Stimulated activated CD4-positive, alpha-beta T cell treated with anti-CD3 and anti-CD28 coated beads, Interleukin-2, amount 100 ng/mL, for 48 hours (primary cell): ENCODE measurements around the gene MANEAL.

Source experiments
- DNase-seq, 2 donors: peaks; one replicate each; pipeline ENCODE4 v3.0.0-alpha.2; 2020

Gene MANEAL

DNA sequence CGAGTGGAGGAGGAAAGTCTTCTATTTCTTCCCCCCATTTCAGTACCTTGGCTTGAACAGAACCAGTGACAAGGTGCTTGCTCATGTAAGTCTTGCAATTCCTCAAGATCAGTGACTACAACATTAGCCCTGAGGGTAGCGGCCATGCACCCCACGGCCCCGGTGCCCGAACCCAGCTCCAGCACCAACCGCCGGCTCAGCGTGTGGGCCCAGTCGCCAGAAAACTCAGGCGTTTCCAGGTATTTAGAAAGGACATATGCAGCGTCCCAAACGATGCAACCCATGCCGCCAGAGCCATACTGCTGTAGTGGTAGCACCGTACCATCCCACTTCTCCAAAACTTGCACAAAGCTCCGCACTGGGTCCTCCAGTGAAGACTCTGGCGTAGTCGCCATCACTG is 11.2 kb upstream of the MANEAL start:
- no peak for DNase-seq

DNA sequence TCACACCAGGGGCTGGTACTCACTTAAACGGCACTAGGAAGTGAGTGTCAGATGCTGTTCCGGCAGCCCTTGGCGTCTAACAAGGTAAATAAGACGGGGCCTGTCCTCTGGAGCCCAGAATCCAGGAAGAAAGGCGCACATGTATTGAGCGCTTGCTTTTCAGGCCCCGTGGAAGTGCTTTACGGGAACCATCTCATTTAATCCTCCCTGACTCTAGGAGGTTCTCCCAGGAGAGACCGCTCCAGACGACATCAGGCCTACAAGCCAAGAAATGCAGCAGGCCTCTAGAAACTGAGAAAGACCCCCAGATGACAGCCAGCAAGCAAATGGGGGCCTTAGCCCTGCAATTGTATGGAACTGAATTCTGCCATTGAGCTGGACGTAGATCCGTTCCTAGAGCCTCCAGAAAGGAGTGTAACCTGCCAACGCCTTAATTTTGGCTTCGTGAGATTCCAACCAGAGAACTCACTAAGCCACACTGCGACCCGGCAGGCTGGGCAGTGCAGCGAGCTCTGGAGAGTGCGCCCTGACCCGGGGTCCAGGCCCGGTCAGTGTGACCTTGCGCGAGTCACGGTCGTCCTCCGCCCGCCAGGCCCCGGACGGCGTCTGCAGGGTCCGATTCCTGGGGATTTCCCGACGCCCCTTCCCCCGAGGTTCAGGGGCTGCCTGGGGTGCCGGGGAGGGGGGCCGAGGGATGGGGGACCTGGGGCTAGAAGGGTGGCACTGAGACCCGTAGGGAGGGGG is 532 bp upstream of the MANEAL start:
- DNase-seq = no peak

DNA sequence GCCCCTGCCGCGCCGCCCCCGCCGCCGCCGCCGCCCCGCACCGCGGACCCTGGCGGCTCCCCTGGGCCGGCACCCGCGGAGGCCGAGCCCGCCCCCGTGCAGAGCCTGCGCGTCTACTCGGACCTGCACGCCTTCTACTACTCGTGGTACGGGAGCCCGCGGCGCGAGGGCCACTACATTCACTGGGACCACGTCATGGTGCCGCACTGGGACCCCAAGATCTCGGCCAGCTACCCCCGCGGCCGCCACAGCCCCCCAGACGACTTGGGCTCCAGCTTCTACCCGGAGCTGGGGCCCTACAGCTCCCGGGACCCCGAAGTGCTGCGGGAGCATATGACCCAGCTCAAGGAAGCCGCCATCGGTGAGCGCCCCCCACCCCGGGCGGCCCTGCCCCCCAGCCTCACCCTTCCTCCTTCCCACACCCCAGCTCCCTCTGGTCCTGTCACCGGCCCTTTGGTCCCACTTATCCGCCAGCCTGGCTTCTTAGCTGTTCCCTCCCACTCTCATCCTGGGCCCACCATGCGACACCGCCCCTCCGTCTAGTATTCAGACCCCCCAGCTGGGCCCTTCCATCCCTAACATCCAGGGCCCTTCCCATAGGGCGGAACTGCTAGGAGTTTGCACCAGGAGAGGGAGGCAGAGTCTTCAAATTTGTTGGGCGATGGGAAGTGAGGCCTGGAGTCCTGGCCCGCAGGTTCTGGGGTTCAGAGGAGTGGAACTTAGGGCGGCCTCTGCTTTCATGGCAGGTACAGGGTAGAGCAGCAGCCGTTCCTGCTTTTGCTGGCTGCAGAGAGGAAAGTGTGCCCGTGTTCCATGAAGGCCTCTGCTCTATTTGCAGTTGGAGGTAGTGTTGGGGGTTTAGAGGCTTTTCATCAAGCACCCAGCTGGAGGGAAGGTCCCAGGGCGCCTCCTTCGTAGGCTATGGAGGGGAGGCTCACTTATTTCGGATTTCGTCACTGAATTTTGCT is 1.0 kb downstream of the MANEAL start:
- DNase-seq = no peak

DNA sequence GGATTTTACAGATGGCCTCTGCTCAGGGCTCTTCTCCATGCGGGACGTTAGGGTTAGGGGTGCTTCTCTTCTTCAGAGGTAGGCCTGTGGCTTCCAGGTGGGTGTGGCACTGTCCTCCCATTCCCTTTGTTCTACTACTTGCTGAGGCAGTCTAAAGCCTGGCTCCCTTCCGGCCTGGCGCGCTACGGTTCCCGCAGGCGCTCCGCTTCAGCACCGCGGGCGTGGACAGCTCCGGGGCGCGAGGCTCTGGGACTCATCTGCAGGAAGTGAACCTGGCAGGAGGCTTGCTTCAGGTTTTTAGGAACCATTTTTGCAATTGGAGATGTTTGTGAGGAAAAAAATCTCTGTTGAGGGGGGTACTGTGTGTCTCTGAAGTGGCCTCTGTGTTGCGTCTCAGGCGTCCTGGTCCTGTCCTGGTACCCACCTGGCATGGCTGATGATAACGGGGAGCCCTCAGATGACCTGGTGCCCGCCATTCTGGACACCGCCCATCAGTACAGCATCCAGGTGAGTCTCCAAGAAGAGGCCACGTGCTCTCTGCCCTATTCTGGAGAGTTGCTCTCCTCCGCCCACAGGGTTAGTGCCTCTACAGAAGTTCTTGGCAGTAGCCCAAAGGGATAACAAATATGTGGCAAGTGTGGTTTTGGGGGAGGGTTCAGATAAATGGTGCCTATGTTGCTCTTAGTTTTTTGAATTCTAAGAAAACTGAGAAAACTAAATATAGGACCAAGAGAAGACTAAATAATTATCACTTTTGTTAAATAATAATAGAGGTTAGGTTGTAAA is 1.9 kb downstream of the MANEAL start:
- DNase-seq = peak; percentile 41 to 58

DNA sequence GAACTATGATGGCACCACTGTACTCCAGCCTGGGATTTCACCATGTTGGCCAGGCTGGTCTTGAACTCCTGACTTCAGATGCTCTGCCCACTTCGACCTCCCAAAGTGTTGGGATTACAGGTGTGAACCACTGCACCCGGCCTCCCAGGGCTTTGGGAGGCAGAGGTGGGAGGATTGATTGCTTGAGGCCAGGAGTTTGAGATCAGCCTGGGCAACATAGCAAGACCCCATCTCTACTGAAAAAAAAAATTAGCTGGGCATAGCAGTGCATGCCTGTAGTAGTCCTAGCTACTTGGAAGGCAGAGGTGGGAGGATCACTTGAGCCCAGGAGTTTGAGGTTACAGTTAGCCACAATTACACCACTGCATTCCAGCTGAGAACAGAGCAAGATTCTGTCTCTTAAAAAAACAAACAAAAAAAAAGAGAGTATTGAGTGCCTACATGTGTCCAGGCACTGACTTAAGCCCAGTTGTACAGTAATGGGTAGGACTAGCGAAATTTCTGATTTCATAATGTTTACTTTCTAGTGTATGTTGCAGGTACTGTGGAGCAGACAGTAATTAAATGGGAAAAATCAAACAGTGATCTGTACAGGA is 4.2 kb downstream of the MANEAL start:
- DNase-seq = no peak

DNA sequence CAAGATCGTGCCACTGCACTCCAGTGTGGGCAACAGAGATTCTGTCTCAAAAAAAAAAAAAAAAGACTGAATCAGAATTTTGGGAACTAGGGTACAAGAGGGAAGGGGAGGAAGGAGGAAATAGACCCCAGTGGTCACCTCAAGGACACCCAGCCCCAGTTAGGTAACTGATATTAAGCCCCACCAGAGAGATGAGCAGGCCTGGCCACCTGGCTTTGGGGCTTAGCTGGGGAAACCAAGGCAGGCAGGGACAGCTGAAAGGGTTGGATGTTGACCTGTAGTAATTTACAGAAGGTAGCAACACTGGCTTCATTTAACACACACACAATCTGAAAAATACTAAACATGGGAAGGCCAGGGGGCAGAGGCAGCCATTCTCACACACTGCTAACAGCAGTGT is 8.8 kb downstream of the MANEAL start:
- no peak for DNase-seq

DNA sequence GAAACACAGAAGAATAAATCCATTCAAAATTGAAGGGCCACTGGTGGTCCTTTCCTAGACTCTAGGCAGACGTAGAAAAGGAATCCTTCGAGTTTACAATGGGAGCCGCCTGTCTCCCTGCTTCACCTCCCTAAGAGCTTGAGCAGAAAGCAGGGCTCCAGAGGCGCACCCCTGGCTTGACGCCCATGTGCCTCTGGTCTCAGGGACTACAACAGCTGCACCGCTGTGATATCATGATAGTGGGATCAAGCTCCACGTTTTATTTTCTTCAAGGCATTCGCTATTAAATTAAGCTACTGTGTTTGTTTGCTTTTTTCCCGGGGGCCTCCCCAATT is 13.5 kb downstream of the MANEAL start:
- no peak for DNase-seq

DNA sequence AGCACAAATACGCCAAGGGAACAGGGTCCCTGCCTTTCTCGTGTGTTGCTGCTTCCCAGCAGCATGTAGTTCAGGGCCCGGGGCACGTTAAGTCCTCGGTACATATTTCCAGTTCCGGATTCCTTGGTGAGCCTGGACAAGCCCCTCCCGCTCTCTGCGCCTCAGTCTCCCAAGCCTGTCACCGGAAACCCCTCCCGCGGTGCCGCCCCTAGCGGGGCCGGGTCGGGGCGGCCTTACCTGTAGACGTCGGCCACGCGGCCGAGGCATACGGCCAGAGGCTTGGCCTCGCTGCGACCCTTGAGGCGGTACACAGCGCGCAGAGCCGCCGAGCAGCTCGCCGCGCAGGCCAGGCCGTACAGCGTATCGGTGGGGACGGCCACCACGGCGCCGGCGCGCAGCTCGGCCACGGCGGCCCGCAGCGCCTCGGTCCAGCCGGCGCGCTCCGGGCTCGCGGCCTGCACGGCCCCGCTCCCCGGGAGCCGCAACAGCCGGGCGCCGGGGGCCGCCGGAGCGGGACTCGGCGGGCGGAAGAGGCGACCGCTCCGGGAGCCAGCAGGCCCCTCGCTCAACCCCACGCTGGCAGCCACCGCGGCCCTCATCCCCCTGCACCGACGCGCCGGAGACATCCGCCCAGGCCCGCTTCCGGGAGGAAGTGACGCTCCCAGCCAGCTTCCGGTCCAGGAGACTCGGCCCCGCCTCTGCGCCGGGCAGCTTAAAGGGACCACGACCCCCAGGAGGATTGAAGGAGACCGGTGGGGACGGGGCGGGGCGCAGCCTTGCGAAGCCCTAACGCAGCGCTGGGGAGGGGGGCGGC is 14.1 kb downstream of the MANEAL start, which contains the start of the genes C1orf122 and YRDC:
Gene C1orf122, plus strand, starts transcription at position 236 of the 814 bp plus-strand sequence. CDS start 615 bp downstream, outside the sequence.
Gene YRDC, minus strand, starts transcription at position 654 of the 814 bp plus-strand sequence. Its CDS starts 28 bp downstream, at position 626.
- peak; percentile 90 for DNase-seq

DNA sequence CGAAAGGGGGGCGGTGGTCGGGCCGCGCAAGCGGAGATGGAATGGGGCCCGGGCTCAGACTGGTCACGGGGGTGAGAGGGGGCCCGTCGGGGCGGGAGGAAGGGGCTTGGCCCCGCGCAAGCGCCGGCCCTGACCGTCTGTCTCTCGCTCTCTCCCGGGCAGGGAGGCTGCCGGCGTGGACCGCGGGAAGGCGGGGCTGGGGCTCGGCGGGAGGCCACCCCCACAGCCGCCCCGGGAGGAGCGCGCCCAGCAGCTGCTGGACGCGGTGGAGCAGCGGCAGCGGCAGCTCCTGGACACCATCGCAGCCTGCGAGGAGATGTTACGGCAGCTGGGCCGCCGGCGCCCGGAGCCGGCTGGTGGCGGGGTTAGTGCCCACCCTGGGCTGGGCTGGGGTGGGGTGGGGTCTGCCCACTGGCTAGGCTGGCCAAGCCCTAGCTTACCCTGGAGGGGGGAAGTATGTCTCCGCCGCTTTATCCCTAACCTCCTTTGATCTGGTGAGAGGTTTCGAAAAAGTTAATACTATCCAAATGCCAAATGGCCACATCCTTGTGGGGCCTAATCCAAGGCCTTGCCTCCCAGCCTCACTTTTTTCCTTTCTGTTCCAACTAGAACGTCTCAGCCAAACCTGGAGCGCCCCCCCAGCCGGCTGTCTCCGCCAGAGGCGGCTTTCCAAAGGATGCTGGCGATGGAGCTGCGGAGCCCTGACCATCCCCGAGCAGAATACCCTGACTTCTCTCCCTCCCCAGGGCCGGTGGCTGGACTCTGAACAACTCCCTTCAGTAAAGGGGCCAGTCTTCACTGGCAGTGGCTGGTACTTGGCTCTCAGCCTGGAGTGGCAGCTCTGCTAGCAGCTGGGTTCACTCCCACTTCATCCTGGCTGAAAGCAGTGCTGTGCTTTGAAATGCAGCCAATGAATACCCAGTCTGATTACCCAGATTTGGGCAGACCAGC is 15.0 kb downstream of the MANEAL start:
- DNase-seq = peak in 1 of 2 donors; percentile 35

DNA sequence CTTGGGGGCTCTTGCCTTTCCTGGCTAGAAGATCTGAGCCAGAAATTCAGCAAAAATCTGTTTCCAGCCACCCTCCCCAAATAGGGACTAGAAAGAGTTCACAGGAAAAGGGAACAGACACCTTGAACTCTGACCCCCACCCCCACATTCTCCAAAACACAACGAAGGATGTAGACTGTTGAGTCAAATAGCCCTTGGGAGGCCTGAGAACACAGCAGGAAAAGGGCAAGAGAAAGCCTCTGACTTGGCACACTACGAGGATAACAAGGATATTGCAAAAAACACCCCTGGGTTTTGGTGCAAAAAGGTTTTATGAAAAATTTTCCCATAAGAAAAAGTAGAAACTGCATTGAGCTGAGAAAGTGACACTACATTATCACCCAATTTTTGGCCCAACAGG is 16.3 kb downstream of the MANEAL start:
- DNase-seq = no peak

DNA sequence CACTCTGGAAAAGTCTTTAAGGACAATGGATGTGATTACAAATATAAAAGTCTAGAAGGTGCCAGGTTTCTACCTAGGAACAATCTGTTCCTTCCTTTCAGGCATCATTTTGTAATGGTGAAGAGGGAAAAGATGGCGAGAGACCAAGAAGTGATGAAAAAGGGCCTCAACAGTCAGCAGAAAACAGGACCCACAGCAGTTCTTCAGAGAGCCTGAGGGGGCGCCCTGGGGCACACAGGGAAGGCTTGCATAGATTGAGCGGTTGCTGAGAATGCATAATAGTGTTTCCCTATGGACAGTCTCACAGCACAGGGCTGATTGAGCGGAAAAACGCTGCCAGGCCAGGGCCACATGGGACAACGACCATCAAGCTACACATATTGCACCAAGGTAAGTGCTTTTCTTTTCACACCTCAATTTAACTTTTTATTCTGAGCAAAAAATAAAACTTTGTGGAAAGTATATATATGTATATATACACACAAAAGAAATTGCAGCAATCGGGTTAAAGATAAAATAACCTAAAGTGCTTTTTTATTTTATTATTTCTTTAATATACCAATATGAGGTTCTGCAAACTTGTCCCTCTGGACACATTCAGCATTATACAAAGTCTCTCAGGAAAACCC is 17.5 kb downstream of the MANEAL start:
- DNase-seq = peak; percentile 61 to 63

DNA sequence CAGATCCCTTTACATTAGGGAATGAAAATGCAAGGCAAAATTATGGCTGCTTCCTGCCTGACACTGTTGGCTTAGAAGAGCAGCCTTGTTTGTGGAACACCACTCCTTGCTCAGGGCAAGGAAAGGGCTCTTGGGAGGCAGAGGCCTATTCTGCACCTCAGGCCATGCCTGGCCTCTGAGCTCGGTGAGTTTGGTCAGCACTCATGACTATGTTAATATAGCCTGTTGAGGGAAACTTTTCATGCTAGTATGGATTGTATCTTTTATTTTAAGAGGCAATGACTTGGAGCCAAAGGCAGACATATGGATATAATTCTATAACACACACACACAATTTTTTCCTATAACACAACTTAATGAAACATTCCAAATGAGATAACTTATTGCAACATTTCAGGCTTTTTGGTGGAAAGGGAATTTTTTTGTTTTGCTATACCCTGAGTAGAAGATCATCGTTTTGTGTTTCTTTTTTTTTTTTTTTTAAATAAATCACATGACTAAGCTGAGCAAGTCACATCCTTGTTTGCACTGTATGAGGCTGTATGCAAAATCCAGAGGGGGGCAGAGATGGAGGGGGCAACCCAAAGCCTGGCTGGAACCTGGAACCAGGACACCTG is 20.0 kb downstream of the MANEAL start:
- DNase-seq = no peak

DNA sequence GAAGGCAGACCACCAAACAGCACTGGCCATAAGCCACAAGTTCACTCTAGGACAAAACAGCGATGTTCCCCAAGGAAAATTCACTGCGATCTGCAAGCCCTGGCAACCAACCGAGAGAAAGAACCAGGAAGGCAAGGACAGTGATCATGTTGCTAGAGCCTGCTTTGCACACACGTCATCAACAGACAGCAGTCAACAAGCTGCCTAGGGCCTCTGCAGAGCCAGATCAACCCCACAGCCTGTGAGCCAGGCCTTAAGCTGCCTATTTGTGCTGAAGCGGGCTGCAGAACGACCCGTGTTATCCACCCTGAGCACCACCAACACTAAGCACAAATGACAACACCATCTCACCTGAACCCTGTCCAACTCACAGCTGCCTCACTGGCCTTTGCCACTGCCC is 20.6 kb downstream of the MANEAL start:
- no peak for DNase-seq

DNA sequence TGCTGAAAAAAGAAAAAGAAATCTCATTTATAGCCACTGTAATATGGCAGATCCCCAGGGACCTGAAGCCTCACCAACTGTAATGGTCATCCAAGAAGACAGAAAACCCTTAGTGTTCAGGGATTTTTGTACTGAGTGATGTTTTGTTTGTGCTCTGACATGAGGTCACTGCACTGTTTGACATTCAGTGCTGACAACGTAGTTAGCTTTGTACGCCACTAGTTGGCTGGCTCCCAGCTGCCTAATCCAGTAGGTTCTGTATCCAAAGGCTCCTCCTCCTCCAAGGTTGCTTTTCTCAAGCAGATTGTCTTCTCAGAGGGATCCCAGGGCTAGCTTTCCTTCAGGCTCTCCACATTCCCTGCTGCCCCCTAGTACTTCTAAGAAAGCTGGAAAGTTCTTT is 23.8 kb downstream of the MANEAL start:
- no peak for DNase-seq

DNA sequence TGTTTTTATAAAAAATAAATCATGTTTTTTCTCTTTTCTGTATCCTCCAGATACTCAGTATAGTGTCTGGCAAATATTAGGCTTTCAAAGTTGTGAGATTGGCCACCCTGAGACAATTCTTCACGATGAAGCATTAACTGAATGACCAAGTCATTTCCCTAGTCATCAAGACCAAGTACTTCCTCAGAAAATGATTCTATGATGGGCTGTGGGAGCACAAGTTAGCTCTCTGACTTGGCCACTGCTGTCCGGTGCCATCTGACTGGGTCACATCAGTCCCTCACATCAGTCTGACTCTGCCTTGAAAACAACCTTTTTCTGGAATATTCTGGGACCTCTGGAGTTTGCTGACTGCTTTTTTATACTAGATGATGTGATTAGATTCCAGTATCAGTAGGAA is 27.8 kb downstream of the MANEAL start:
- DNase-seq = no peak

DNA sequence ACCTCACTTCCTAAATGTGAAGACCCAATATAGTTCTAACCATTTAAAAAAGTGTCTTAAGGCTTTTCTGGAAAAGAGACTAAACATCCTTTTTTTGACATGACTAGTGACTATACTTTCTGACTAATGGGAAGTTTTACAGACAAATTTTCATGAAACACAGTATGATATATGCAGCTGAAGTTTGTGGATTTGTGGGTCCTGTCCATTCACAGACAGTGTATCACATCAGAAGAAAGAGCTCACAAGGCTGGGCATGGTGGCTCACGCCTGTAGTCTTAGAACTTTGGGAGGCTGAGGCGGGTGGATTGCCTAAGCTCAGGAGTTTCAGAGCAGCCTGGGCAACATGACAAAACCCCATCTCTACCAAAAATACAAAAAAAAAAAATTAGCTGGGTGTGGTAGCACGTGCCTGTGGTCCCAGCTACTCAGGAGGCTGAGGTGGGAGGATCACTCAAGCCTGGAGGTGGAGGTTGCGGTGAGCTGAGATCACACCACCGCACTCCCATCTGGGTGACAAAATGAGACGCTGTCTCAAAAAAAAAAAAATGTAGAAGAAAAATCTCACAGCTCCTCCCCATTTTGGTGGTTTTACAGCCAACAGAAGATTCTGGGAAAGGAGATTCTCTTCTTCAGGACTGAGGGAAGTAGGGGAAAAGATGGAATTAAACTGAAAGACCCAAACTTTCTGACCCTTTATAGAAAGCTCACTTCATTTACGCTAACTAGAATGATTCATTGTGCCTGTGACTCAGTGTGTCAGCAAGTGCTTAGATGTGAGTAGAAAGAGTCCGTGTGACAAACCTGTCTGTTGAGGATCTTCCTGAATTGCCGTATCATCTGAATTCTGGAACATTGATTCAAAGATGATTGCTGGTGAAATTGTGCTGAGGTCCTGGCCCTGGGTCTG is 29.5 kb downstream of the MANEAL start:
- no peak for DNase-seq

DNA sequence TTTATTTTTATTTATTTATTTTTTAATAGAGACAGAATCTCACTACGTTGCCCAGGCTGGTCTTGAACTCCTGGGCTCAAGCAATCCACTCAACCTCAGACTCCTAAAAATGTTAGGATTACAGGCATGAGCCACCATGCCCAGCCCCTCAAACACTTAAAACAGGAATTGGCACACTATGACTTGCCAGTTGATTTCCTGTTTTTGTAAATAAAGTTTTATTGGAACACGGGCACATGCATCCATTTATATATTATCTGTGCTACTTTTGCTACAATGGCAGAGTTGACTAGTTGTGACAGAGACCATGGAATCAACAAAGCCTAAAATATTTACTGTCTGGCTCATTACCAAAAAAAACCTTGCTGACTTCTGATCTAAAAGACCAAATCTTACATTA is 30.4 kb downstream of the MANEAL start:
- no peak for DNase-seq

DNA sequence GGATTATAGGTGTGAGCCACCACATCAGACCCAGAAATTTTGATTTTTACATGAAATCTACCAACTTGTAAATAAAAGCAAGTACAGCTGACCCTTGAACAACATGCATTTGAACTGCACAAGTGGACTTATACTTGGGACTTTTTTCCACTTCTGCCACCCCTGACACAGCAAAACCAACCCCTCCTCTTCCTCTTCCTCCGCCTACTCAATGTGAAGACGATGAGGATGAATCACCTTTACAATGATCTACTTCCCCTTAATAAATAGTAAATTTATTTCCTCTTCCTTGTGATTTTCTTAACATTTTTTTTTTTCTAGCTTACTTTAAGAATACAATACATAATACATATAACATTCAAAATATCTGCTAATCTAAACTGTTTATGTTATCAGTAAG is 31.9 kb downstream of the MANEAL start:
- no peak for DNase-seq
